Ishikawa (cell line): ENCODE data around the gene ZFAND3.

Experiments
- CEBPB ChIP-seq: IDR thresholded peaks from 2 replicates; pipeline ENCODE4 v1.6.1; 2012
- CREB1 ChIP-seq: IDR thresholded peaks from 2 replicates; pipeline ENCODE4 v1.6.1; 2012; ENCODE audit warnings: low read depth
- EGR1 ChIP-seq: IDR thresholded peaks from 2 replicates; pipeline ENCODE4 v1.6.1; 2012
- EP300 ChIP-seq: IDR thresholded peaks from 2 replicates; pipeline ENCODE4 v1.6.1; 2012; ENCODE audit warnings: borderline replicate concordance
- FOXM1 ChIP-seq: IDR thresholded peaks from 2 replicates; pipeline ENCODE4 v1.6.1; 2012; ENCODE audit warnings: low read depth, borderline replicate concordance
- NFIC ChIP-seq: IDR thresholded peaks from 2 replicates; pipeline ENCODE4 v1.6.1; 2012
- RAD21 ChIP-seq: IDR thresholded peaks from 2 replicates; pipeline ENCODE4 v1.6.1; 2012; ENCODE audit warnings: low read depth
- TAF1 ChIP-seq: IDR thresholded peaks from 2 replicates; pipeline ENCODE4 v1.6.1; 2012; ENCODE audit warnings: low read depth, mild to moderate bottlenecking
- TCF12 ChIP-seq: IDR thresholded peaks from 2 replicates; pipeline ENCODE4 v1.6.1; 2012; ENCODE audit warnings: low read depth
- TEAD4 ChIP-seq: IDR thresholded peaks from 2 replicates; pipeline ENCODE4 v1.6.1; 2012
- YY1 ChIP-seq: IDR thresholded peaks from 2 replicates; pipeline ENCODE4 v1.6.1; 2012; ENCODE audit warnings: low read depth
- ZBTB7A ChIP-seq: IDR thresholded peaks from 2 replicates; pipeline ENCODE4 v1.6.1; 2012; ENCODE audit warnings: low read depth
- TF ChIP-seq, protein P1 (sequence below): IDR thresholded peaks from 2 replicates; pipeline ENCODE4 v1.6.1; 2012
- TF ChIP-seq, protein P2 (sequence below): IDR thresholded peaks from 2 replicates; pipeline ENCODE4 v1.6.1; 2012
- TF ChIP-seq, protein P3 (sequence below): IDR thresholded peaks from 2 replicates; pipeline ENCODE4 v1.6.1; 2012; ENCODE audit warnings: low read depth, mild to moderate bottlenecking

The ZFAND3 gene

DNA sequence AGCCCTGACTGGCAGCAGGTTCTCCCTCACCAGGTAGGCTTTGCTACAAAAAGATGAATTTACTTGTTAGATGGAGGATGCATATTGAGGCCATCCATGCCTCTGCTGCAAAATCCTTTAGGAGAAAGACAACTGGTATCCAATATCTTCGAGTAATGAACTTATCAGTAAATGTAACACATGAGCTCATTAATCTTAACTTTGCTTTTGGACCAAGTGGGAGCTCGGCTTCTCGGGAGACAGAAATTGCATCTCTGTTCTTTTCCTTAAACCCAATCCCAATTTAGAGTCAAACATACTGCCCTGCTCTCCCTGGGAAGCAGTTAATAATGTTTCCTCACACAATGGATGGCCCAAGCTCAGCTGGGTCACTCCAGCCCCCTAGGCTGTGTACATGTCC lies 330.5 kb downstream of the ZFAND3 start:
- TF ChIP-seq ZBTB7A, result no peak

DNA sequence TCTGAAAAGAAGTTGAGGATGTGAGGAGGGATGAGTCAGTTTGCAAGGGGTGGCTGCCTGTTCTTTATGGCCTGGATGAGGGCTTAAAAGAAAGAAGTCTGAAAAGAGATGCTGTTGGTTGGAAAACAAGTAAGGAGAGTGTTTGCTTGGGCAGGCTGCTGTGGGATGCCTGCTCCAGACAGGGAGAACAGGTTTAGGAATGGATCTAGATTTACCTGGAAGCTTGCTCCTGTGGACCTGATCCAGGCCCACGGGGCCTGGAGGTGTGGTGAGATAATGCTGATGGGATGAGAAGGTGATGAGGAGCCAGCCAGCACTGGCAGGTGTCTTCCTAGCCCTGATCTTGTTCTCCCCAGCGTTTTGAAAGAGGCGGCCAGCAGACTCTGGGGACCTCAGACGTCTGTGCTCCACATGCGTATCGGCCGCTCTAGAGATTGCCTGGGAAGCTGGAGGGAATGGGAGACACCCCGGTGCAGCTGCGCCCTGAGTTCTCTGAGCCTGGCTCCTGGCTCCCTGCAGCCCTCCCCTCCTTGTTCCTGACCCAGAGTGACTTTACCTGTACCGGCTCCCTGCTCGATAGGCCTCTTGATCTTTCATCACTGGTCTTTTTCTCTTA lies 331.3 kb downstream of the ZFAND3 start:
- TF ChIP-seq TCF12, result no peak
- TF ChIP-seq, protein P1, sequence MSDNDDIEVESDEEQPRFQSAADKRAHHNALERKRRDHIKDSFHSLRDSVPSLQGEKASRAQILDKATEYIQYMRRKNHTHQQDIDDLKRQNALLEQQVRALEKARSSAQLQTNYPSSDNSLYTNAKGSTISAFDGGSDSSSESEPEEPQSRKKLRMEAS, result no peak
- no peak for TF ChIP-seq TAF1
- no peak for TF ChIP-seq NFIC
- no peak for TF ChIP-seq YY1
- TF ChIP-seq, protein P2, sequence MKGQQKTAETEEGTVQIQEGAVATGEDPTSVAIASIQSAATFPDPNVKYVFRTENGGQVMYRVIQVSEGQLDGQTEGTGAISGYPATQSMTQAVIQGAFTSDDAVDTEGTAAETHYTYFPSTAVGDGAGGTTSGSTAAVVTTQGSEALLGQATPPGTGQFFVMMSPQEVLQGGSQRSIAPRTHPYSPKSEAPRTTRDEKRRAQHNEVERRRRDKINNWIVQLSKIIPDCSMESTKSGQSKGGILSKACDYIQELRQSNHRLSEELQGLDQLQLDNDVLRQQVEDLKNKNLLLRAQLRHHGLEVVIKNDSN, result no peak
- no peak for TF ChIP-seq EP300
- TF ChIP-seq RAD21, result no peak
- TF ChIP-seq TEAD4, result no peak
- no peak for TF ChIP-seq EGR1
- TF ChIP-seq FOXM1, result no peak
- no peak for TF ChIP-seq CREB1
- TF ChIP-seq ZBTB7A, result no peak
- TF ChIP-seq CEBPB, result no peak
- TF ChIP-seq, protein P3, sequence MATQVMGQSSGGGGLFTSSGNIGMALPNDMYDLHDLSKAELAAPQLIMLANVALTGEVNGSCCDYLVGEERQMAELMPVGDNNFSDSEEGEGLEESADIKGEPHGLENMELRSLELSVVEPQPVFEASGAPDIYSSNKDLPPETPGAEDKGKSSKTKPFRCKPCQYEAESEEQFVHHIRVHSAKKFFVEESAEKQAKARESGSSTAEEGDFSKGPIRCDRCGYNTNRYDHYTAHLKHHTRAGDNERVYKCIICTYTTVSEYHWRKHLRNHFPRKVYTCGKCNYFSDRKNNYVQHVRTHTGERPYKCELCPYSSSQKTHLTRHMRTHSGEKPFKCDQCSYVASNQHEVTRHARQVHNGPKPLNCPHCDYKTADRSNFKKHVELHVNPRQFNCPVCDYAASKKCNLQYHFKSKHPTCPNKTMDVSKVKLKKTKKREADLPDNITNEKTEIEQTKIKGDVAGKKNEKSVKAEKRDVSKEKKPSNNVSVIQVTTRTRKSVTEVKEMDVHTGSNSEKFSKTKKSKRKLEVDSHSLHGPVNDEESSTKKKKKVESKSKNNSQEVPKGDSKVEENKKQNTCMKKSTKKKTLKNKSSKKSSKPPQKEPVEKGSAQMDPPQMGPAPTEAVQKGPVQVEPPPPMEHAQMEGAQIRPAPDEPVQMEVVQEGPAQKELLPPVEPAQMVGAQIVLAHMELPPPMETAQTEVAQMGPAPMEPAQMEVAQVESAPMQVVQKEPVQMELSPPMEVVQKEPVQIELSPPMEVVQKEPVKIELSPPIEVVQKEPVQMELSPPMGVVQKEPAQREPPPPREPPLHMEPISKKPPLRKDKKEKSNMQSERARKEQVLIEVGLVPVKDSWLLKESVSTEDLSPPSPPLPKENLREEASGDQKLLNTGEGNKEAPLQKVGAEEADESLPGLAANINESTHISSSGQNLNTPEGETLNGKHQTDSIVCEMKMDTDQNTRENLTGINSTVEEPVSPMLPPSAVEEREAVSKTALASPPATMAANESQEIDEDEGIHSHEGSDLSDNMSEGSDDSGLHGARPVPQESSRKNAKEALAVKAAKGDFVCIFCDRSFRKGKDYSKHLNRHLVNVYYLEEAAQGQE, result no peak

DNA sequence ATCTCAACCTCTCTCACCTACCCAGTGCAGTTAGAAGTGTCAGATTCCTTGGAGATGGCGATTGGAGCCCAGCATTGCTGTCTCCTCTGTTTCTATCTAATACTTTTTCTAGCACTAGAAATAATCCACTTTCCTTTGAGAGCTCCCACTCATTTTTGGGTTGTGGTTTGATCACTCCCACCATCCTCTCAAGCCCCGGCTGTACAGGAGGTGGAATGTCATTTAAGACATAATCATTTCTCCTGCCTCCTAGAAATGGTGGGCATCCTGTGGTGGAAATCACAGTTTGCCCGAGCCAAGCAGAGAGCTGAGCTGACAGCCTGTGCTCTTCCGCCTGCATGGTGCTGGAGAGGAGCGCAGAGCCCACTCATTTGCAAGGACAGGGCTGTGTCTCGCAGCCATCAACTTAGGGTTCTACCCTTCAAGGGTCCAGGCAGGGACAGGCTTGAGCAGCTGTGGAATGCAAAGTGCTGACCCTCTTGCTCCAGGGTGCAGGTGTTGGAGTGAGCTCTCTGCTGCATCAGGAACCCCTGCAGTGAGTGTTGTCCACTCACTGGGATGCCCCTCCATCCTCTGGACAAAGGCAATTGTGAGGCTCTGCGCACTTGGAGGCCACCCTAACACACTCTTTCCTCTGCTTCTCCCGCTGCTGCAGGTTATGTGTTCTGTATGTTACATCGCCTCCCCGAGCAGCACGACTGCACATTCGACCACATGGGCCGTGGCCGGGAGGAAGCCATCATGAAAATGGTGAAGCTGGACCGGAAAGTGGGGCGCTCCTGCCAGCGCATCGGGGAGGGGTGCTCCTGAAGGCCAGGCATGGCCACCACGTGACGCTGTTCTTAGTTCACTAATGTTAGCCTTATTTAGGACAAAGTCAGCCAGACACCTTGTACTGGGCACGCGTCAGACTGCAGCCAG lies 332.3 kb downstream of the ZFAND3 start:
- TF ChIP-seq FOXM1, result no peak
- TF ChIP-seq, protein P2, result no peak
- no peak for TF ChIP-seq TCF12
- TF ChIP-seq YY1, result no peak
- no peak for TF ChIP-seq NFIC

DNA sequence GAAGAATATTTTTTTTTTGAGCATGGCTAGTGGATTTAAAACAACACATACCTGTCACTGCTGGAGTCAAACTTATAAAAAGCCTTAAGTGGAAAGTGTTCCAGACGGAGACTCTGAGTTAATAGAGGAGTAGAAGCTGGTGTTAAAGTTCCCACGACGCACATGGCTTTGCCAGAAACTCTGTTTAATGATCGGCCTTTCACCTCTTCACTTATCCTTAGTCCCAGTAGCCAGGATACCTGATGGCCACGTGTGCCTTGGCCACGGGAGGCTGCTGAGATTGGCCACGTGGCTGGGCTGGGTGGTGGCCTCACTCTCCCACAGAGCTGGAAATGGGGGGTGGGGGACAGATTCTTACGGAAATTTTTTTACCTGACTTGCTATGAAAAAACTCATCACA lies 333.1 kb downstream of the ZFAND3 start:
- TF ChIP-seq EGR1 (no peak), FOXM1 (no peak), TCF12 (no peak), ZBTB7A (no peak), YY1 (no peak), CEBPB (no peak)

DNA sequence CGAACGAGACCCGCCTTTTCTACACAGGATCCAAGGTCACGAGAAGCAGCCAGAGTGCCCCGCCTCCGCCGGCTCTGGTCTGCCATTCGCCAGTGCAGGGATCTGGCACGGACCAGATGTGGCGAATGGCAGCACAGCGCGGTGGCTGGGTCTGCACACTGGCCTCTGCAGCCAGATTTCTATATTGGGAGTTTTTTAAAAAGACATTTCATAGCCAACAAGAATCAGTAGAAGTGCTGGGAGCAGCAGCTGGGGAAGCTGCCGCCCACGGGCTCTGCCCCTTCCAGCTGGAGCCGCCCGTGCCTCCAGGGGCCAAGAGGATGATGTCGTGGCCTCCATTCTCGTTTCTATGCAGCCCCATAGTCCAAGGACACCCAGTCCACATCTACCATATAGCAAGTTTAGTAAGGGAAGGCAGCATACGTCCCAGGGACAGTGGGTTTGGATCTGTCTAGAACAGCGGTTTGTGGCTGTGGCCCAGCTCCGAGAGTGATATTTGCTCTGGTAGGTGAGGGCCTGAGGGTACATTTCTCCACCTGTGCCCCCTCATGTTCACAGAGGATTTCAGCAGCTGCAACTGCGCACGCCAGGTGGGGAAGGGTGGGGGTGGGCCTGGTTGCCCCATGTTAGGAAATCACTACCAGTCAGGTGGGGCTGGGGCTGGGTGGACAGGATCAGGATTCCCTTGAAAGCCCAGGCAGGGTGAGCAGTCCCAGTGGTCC lies 333.7 kb downstream of the ZFAND3 start:
- TF ChIP-seq RAD21 (no peak), TCF12 (no peak), ZBTB7A (no peak), TAF1 (no peak), CREB1 (no peak), FOXM1 (no peak), TEAD4 (no peak)
- TF ChIP-seq, protein P2, result no peak
- TF ChIP-seq, protein P3, result no peak
